ENCODE results near the gene SNRNP48.

SNRNP48 gene

DNA sequence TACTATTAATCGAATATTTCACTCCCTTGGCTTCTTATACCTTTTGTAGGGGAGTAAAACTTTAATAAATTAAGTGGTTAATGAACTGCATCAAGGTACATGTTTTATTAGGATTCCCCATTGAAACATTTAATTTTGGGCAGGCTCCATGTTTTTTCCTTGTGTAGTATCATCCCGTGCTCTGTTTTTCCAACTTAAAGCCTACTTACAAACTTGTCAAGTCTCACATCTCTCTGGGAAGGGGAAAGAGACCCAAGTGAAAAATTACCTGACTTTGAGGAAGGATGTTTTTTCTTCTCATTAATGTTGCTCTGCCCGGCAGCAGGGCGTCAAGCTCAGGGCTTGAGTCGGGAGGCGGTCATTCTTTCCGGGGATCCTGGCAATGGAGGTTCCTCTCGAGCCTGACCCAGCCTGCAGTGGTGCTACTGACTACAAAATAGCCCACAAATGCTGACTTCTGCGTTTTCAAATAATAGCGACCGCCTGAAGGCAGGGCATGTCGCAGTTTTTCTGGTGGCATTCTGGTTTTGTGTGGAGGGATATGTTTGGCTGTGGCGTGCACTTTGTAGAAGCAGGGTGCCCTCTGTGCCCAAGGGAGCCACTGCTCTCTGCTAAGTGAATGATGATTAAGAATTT, 46.1 kb upstream of the SNRNP48 start:
- TF ChIP-seq CTCF (IDR thresholded peaks at IDR 0.05; ENCODE audit: low read length, missing control alignments), result no peak
- no peak overlapping the region for H3K4me3 ChIP-seq (replicated peaks; ENCODE audit: low read depth, low read length)
- DNase-seq (ENCODE audit: low read depth), result no peak

DNA sequence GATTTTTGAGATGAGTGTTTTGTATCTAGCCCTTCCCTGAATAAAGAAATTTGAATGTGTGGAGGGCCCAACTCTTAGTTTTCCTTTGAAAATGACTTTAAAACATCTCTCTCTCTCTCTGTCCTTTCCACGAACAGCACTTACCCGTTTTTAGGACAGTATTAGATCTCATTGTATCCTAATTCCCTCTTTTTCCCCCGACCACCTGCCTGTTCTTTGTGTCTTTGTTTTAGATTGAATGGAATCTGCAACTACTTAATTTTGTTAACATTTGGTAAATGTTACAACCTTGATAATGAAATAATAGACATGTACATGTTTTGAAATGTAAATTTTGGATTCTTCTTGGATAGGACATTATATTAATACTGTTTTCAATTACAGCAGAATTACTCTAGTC, 45.4 kb upstream of the SNRNP48 start:
- H3K4me3 ChIP-seq (replicated peaks; ENCODE audit: low read depth, low read length), result no peak overlapping the region
- TF ChIP-seq CTCF (IDR thresholded peaks at IDR 0.05; ENCODE audit: low read length, missing control alignments), result no peak
- no peak for DNase-seq (ENCODE audit: low read depth)

GRCh38 chr6:7545316-7546019, 44.5 kb upstream of the SNRNP48 start:
- H3K4me3 ChIP-seq (replicated peaks; ENCODE audit: low read depth, low read length), result no peak overlapping the region
- no peak for TF ChIP-seq CTCF (IDR thresholded peaks at IDR 0.05; ENCODE audit: low read length, missing control alignments)
- no peak for DNase-seq (ENCODE audit: low read depth)

- no peak overlapping the region for H3K4me3 ChIP-seq (replicated peaks; ENCODE audit: low read depth, low read length)
- DNase-seq (ENCODE audit: low read depth), result no peak
- no peak for TF ChIP-seq CTCF (IDR thresholded peaks at IDR 0.05; ENCODE audit: low read length, missing control alignments)
Observed at GRCh38 chr6:7546020-7546369, 44.0 kb upstream of the SNRNP48 start.

GRCh38 chr6:7546383-7546782, 43.6 kb upstream of the SNRNP48 start:
- no peak for TF ChIP-seq CTCF (IDR thresholded peaks at IDR 0.05; ENCODE audit: low read length, missing control alignments)
- H3K4me3 ChIP-seq (replicated peaks; ENCODE audit: low read depth, low read length), result no peak overlapping the region
- DNase-seq (ENCODE audit: low read depth), result no peak

DNA sequence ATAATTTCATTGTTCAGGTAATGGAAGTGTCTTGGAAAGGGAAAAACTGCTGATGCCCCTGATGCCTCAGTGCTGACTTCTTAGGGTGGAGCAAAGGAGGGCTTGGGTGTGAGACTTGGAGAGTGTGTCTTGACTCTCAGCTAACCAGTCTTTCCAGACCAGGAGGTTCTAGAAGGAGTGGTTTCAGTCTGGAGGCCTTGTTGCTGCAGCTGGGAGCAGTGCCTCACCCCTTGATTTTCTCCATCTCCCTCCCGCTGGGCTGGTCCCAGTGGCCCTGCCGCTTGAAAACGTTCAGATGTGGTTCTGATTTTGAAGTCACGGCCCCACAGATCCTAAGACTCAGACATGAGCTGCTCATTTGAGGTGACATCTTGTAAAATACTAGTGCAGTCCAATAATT, 43.1 kb upstream of the SNRNP48 start:
- H3K4me3 ChIP-seq (replicated peaks; ENCODE audit: low read depth, low read length), result no peak overlapping the region
- no peak for TF ChIP-seq CTCF (IDR thresholded peaks at IDR 0.05; ENCODE audit: low read length, missing control alignments)
- DNase-seq (ENCODE audit: low read depth), result no peak

DNA sequence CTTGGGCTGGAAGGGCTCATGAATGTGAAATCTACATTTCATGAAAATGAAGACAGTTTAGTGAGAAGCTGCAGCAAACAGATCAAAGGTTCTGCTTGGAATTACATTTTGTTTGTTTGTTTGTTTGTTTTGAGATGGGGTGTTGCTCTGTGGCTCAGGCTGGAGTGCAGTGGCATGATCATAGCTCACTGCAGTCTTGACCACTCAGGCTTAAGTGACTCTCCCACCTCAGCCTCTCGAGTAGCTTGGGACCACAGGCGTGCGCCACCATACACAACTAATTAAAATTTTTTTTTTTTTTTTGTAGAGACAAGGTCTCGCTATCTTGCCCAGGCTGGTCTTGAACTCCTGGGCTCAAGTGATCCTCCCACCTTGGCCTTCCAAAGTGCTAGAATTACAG, 42.7 kb upstream of the SNRNP48 start:
- no peak for TF ChIP-seq CTCF (IDR thresholded peaks at IDR 0.05; ENCODE audit: low read length, missing control alignments)
- no peak for DNase-seq (ENCODE audit: low read depth)
- no peak overlapping the region for H3K4me3 ChIP-seq (replicated peaks; ENCODE audit: low read depth, low read length)
